CD14-positive monocyte (primary cell): ENCODE results near the gene TM2D3. TPM values are rescaled to one million over a fixed set of nuclear protein-coding genes. Genes with fewer than 3 reads are reported as not detected.

Source experiments
- DNase-seq, 3 donors: peaks; one replicate each; pipeline ENCODE4 v3.0.0-alpha.2; 2011 to 2022
- H2AFZ ChIP-seq: 2 replicates; pipeline ENCODE4 v1.6.0; 2012; ENCODE audit warnings: mild to moderate bottlenecking, low read depth, low read length, inconsistent platforms; ENCODE audit not compliant: insufficient read depth, poor library complexity, severe bottlenecking
- H3K27ac ChIP-seq, 2 donors: 1 replicate in 1 of 2; 2 replicates in 1 of 2; pipeline ENCODE4 v1.5.1; 2012 to 2013; ENCODE audit warnings: low read length in 2 of 2, control low read depth in 1 of 2, inconsistent platforms in 1 of 2, low read depth in 1 of 2, mild to moderate bottlenecking in 1 of 2
- H3K27me3 ChIP-seq, 2 donors: one replicate each; pipeline versions ENCODE4 v1.6.0 to v1.6.1; 2011 to 2013; ENCODE audit warnings: low read length in 2 of 2; ENCODE audit not compliant: control insufficient read depth in 2 of 2, insufficient read depth in 2 of 2
- H3K36me3 ChIP-seq, 2 donors: replicated peaks in 1 of 2; 1 replicate in 1 of 2; 2 replicates in 1 of 2; pipeline versions ENCODE4 v1.5.1 to v1.6.1; 2012 to 2013; ENCODE audit warnings: low read length in 2 of 2, control low read depth in 1 of 2, inconsistent platforms in 1 of 2, mild to moderate bottlenecking in 1 of 2; ENCODE audit not compliant: insufficient read depth in 2 of 2, control insufficient read depth in 1 of 2
- H3K4me1 ChIP-seq, 2 donors: 1 replicate in 1 of 2; 2 replicates in 1 of 2; pipeline versions ENCODE4 v1.5.1 to v1.6.1; 2012 to 2013; ENCODE audit warnings: low read length in 2 of 2, control low read depth in 1 of 2, inconsistent platforms in 1 of 2, mild to moderate bottlenecking in 1 of 2, moderate library complexity in 1 of 2; ENCODE audit not compliant: insufficient read depth in 2 of 2, control insufficient read depth in 1 of 2
- H3K4me2 ChIP-seq: replicated peaks from 2 replicates; pipeline ENCODE3; 2012; ENCODE audit warnings: low read length, moderate library complexity, mild to moderate bottlenecking; ENCODE audit not compliant: poor library complexity, severe bottlenecking; ENCODE audit errors: extremely low read depth
- H3K4me3 ChIP-seq, 3 experiments: fragments of 200-600 bp in 1 of 3; sonication (generic) in 1 of 3; replicated peaks in 1 of 3; 1 replicate in 2 of 3; 2 replicates in 1 of 3; pipeline ENCODE4 v1.5.1; 2011 to 2013; ENCODE audit warnings: low read length in 3 of 3, mild to moderate bottlenecking in 3 of 3, control low read depth in 2 of 3, low read depth in 2 of 3, inconsistent platforms in 1 of 3, moderate library complexity in 1 of 3
- H3K79me2 ChIP-seq: 2 replicates; pipeline ENCODE4 v1.6.0; 2012; ENCODE audit warnings: mild to moderate bottlenecking, control low read depth, inconsistent platforms, low read length, moderate library complexity; ENCODE audit not compliant: insufficient read depth
- H3K9ac ChIP-seq: 2 replicates; pipeline ENCODE4 v1.6.0; 2017; ENCODE audit warnings: low read length, mild to moderate bottlenecking; ENCODE audit not compliant: insufficient read depth, poor library complexity, severe bottlenecking
- H3K9me3 ChIP-seq, 2 donors: replicated peaks in 1 of 2; 1 replicate in 1 of 2; 2 replicates in 1 of 2; pipeline versions ENCODE4 v1.5.1 to v1.6.1; 2012 to 2013; ENCODE audit warnings: low read length in 2 of 2, control low read depth in 1 of 2; ENCODE audit not compliant: control insufficient read depth in 1 of 2, insufficient read depth in 1 of 2
- H4K20me1 ChIP-seq: 2 replicates; pipeline ENCODE4 v1.6.0; 2012; ENCODE audit warnings: mild to moderate bottlenecking, low read length, control low read depth, moderate library complexity; ENCODE audit not compliant: insufficient read depth
- H3K27ac Mint-ChIP-seq, 7 donors: one replicate each; pipeline ENCODE4 v1.8.0; 2020; ENCODE audit warnings: mild to moderate bottlenecking in 7 of 7, mixed read lengths in 7 of 7, moderate library complexity in 6 of 7, inconsistent platforms in 2 of 7
- H3K27me3 Mint-ChIP-seq, 3 donors: one replicate each; pipeline ENCODE4 v1.8.0; 2021 to 2022; ENCODE audit warnings: low read depth in 3 of 3, mild to moderate bottlenecking in 3 of 3, mixed read lengths in 3 of 3, moderate library complexity in 3 of 3, inconsistent platforms in 1 of 3
- H3K36me3 Mint-ChIP-seq, 2 donors: one replicate each; pipeline ENCODE4 v1.8.0; 2020; ENCODE audit warnings: mixed read lengths in 2 of 2, inconsistent platforms in 1 of 2, mild to moderate bottlenecking in 1 of 2
- H3K4me1 Mint-ChIP-seq: one replicate; pipeline ENCODE4 v1.8.0; 2020; ENCODE audit warnings: mild to moderate bottlenecking, mixed read lengths
- H3K4me3 Mint-ChIP-seq, 2 donors: one replicate each; pipeline ENCODE4 v1.8.0; 2020; ENCODE audit warnings: mild to moderate bottlenecking in 2 of 2, mixed read lengths in 2 of 2, moderate library complexity in 1 of 2
- H3K9me3 Mint-ChIP-seq, 7 donors: one replicate each; pipeline ENCODE4 v1.8.0; 2020 to 2022; ENCODE audit warnings: mixed read lengths in 7 of 7, mild to moderate bottlenecking in 6 of 7, moderate library complexity in 6 of 7, inconsistent platforms in 2 of 7
- CTCF ChIP-seq: fragments of 200-600 bp; IDR thresholded peaks from one replicate; pipeline ENCODE4 v1.8.0; 2022; ENCODE audit warnings: antibody characterized with exemption, mild to moderate bottlenecking
- WGBS: methylation state at CpG from one replicate; pipeline ENCODE4 v1.1.5; 2013; ENCODE audit warnings: missing lambda C conversion rate; ENCODE audit not compliant: insufficient coverage; 5-methylcytosine and 5-hydroxymethylcytosine counted together
- intact Hi-C, 2 donors: fragments of 100-400 bp; cut with micrococcal nuclease; formaldehyde crosslinking; loops; one replicate each; pipeline versions ENCODE4 v1.15.0 to v1.15.1; 2023
- polyA plus RNA-seq, 3 donors: library from polyadenylated mRNA; depleted of rRNA in 1 of 3; unstranded in 2 of 3; stranded (reverse) in 1 of 3; fragments of 300-500 nt in 2 of 3; fragments of >200 nt in 1 of 3; fragmentation: Illumina TruSeq in 2 of 3; gene quantifications; 1 replicate in 2 of 3; 2 replicates in 1 of 3; pipeline ENCODE4 v1.2.3, GENCODE V29; 2012 to 2021

The TM2D3 gene
- polyA plus RNA-seq, 3 donors, result 22.9 to 54.6 (median 26.5) TPM

DNA sequence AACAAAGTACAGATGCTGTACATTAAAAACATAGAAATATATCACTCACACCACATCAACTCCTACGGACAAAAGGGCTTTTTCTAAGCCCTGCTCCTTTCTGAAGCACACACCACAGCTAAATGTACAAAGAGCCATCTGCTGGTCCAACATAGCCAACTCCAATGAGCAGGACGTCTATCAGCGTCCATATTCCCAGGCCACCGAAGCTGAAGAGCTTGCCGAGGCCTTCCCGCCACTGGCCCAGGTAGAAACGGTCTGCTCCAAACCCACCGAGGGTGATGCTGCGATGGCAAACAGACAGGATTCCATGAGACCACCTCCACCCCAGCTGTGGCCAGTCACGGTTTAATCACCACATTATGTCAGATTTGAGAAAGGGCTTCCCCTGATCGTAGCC is 9.8 kb downstream of the TM2D3 start:
- peak in 1 of 3 donors; percentile 44 for DNase-seq
- H3K4me3 ChIP-seq, result no peak overlapping the region
- no peaks in the 10 kb centered on the region for H4K20me1 ChIP-seq
- no peaks in the 10 kb centered on the region for H3K27me3 ChIP-seq
- no peak for TF ChIP-seq CTCF
- peak overlapping the region; percentile 62 for H3K4me2 ChIP-seq
- H3K9ac ChIP-seq, result peak overlapping the region; percentile 46
- WGBS, result 71% methylated on average over 10 of the region's 11 CpGs
- Mint-ChIP-seq H3K9me3 (peaks cover 0 to 7% (median 0%) of the 10 kb centered on the region in 7 donors), H3K27me3 (no peaks in the 10 kb centered on the region), H3K36me3 (peaks cover 58 to 68% of the 10 kb centered on the region in 2 donors), H3K4me1 (peaks cover 36% of the 10 kb centered on the region), H3K27ac (peak overlapping the region; percentile 99 to 100 (median 99)), H3K4me3 (peak overlapping the region in 1 of 2 donors; percentile 71)
- intact Hi-C loops, result loop anchor here in 1 of 2 donors (10.0 kb wide), 1 partner anchor 628 kb away; no protein-coding TSS in a partner anchor
- H2AFZ ChIP-seq, result no peak overlapping the region
- no peaks in the 10 kb centered on the region for H3K9me3 ChIP-seq
- H3K79me2 ChIP-seq, result peaks cover 9% of the 10 kb centered on the region
- H3K27ac ChIP-seq, result peak overlapping the region; percentile 91 to 94
- H3K36me3 ChIP-seq, result peaks cover 30 to 52% of the 10 kb centered on the region in 2 donors
- peaks cover 32 to 40% of the 10 kb centered on the region in 2 donors for H3K4me1 ChIP-seq

DNA sequence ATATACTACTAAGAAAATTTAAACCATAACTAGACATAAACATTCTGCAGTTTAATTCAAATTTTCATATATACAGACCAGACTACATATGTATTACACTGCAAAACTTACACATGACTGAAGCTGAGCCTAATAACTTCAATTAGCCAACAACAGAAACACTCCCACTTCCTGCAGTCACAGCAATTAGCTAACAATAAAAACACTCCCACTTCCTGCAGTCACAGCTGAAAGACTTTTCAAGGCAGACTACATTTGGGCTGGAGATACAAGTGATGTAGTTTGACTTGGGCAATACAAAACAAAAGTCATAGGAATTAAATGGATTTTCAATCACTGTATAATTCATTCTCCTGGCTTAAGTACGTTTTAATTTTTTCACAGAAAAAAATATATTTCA is 10.3 kb downstream of the TM2D3 start:
- Histone ChIP-seq H3K27me3 (no peaks in the 10 kb centered on the region), H3K9ac (peak overlapping the region; percentile 54), H2AFZ (no peak overlapping the region), H3K36me3 (peaks cover 30 to 52% of the 10 kb centered on the region in 2 donors), H3K27ac (peak overlapping the region; percentile 91 to 94), H3K4me2 (peak overlapping the region; percentile 62), H4K20me1 (no peaks in the 10 kb centered on the region), H3K79me2 (peaks cover 5% of the 10 kb centered on the region), H3K9me3 (no peaks in the 10 kb centered on the region), H3K4me3 (peak overlapping the region in 1 of 3 experiments; percentile 60), H3K4me1 (peaks cover 28 to 35% of the 10 kb centered on the region in 2 donors)
- H3K9me3 Mint-ChIP-seq, result peaks cover 0 to 7% (median 0%) of the 10 kb centered on the region in 7 donors
- intact Hi-C loops, result loop anchor here in 1 of 2 donors (10.0 kb wide), 1 partner anchor 627 kb away; no protein-coding TSS in a partner anchor
- peaks cover 58 to 65% of the 10 kb centered on the region in 2 donors for H3K36me3 Mint-ChIP-seq
- no peaks in the 10 kb centered on the region for H3K27me3 Mint-ChIP-seq
- peaks cover 32% of the 10 kb centered on the region for H3K4me1 Mint-ChIP-seq
- no CpG with 5 or more reads among the region's 1 CpG for WGBS
- H3K27ac Mint-ChIP-seq, result peak overlapping the region; percentile 99 to 100 (median 99)
- H3K4me3 Mint-ChIP-seq, result peak overlapping the region in 1 of 2 donors; percentile 71
- no peak for TF ChIP-seq CTCF
- peak; percentile 92 to 97 (median 94) for DNase-seq
